Transverse colon (tissue), 4 donors: ENCODE measurements around the gene FOXA2. TPM values are rescaled to one million over a fixed set of nuclear protein-coding genes. Genes with fewer than 3 reads are reported as not detected.

Source experiments
- DNase-seq: peaks from one replicate; pipeline ENCODE4 v3.0.0-alpha.2; 2019
- H3K27ac ChIP-seq, 4 donors: fragments of 200-600 bp; sonication (generic); 2 replicates each; pipeline ENCODE4 v1.5.1; 2016 to 2018; ENCODE audit warnings: inconsistent platforms in 4 of 4
- H3K27me3 ChIP-seq: fragments of 200-600 bp; sonication (generic); 2 replicates; pipeline ENCODE4 v1.5.1; 2017; ENCODE audit warnings: inconsistent platforms
- H3K36me3 ChIP-seq, 4 donors: fragments of 200-600 bp; sonication (generic); 2 replicates each; pipeline ENCODE4 v1.5.1; 2017 to 2019; ENCODE audit warnings: inconsistent platforms in 4 of 4
- H3K4me1 ChIP-seq, 4 donors: fragments of 200-600 bp; sonication (generic); 2 replicates each; pipeline ENCODE4 v1.5.1; 2017 to 2020; ENCODE audit warnings: inconsistent platforms in 4 of 4
- H3K4me3 ChIP-seq, 4 donors: fragments of 200-600 bp; sonication (generic); 1 replicate in 1 of 4; 2 replicates in 3 of 4; pipeline versions ENCODE4 v1.5.1 to v1.6.1; 2017 to 2019; ENCODE audit warnings: inconsistent platforms in 4 of 4
- H3K9me3 ChIP-seq, 2 donors: fragments of 200-600 bp; sonication (generic); 2 replicates each; pipeline ENCODE4 v1.5.1; 2017 to 2019; ENCODE audit warnings: inconsistent platforms in 2 of 2
- EP300 ChIP-seq: sonication (generic); formaldehyde crosslinking; IDR thresholded peaks from one replicate; pipeline ENCODE4 v1.6.1; 2017; ENCODE audit warnings: antibody characterized with exemption, low read depth
- POLR2A ChIP-seq: fragments of 450-650 bp; IDR thresholded peaks from one replicate; pipeline ENCODE4 v1.6.1; 2016; ENCODE audit warnings: antibody characterized with exemption, mild to moderate bottlenecking, moderate library complexity
- POLR2AphosphoS5 ChIP-seq, 3 donors: sonication (generic); formaldehyde crosslinking; IDR thresholded peaks; one replicate each; pipeline ENCODE4 v1.6.1; 2016; ENCODE audit warnings: antibody characterized with exemption in 3 of 3
- WGBS, 2 donors: methylation state at CpG; one replicate each; pipeline ENCODE4 v1.1.5; 2018; ENCODE audit warnings: low coverage in 1 of 2; 5-methylcytosine and 5-hydroxymethylcytosine counted together
- in situ Hi-C, 4 donors: fragments of 200-750 bp; cut with MboI; loops; one replicate each; pipeline versions ENCODE4 v1.15.0 to v1.15.1; 2017; ENCODE audit warnings: low sequenced_read_pairs in 3 of 4, low pct_ligation_motif_present in 1 of 4, low pct_unique_long_range_greater_than_20kb in 1 of 4
- intact Hi-C: fragments of 100-400 bp; cut with DNase I; formaldehyde crosslinking; loops from one replicate; pipeline ENCODE4 v1.15.1; 2023; ENCODE audit warnings: low total_unique reads
- total RNA-seq, 4 donors: library from RNA; depleted of rRNA; stranded (reverse); fragments of >200 nt; gene quantifications; one replicate each; pipeline ENCODE4 v1.1.0, GENCODE V29; 2016
- TF ChIP-seq, protein P1 (sequence below), 5 experiments: fragments of 200-600 bp in 3 of 5; fragments of 450-650 bp in 2 of 5; sonication (generic) in 3 of 5; IDR thresholded peaks; 1 replicate in 2 of 5; 2 replicates in 3 of 5; pipeline ENCODE4 v1.5.1; 2016 to 2017; ENCODE audit warnings: antibody characterized with exemption in 5 of 5, inconsistent platforms in 3 of 5, mild to moderate bottlenecking in 2 of 5, moderate library complexity in 1 of 5

Gene FOXA2
- total RNA-seq, 4 donors from 2014 or later: 10.5 to 16.1 (median 12.6) TPM

DNA sequence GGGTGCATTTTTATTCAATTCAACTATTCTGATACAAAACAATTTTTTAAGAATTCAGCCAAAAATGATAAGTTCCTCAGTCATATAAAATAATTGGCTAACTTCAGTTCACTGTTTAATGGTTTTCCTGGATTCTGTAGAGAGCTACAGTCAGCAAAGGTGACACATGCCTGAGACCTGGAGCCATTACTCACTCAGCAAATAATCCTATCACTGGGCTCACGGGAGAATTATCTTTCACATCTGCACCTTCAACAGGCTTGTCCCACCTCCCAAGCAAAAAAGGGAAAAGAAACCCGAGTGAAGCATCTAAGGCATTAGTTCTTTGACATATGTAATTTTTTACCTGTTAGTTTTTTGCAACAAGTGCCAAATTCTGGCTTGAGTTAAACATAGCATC, 34.9 kb upstream of the FOXA2 start:
- H3K4me1 ChIP-seq: no peaks in the 10 kb centered on the region
- intact Hi-C loops: no loop called here
- no peak for DNase-seq

DNA sequence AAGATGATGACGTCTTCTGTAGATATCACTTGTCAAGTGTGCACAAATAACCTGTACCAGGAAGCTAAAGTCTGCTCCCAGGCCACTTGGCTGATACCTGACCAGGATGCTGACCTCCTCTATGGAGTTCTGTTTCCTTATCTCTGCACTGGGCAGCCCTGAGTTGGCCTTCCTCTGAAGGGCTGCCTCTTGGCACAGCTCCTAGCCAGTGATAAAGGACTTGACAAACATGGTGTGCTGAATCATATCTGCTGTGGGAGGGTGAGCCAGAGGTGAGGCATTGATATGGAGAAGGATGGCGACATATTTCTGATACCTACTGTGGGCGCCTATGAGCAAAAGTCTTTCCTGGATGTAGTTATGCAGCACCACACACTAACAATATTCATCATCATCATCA, 32.8 kb upstream of the FOXA2 start:
- Histone ChIP-seq H3K4me3 (no peak overlapping the region), H3K27ac (no peak overlapping the region), H3K4me1 (no peaks in the 10 kb centered on the region), H3K36me3 (no peaks in the 10 kb centered on the region), H3K27me3 (peaks cover 38% of the 10 kb centered on the region), H3K9me3 (no peaks in the 10 kb centered on the region)
- TF ChIP-seq POLR2AphosphoS5 (IDR thresholded peaks at IDR 0.05) (no peak), EP300 (no peak), POLR2A (no peak)
- TF ChIP-seq, protein P1, sequence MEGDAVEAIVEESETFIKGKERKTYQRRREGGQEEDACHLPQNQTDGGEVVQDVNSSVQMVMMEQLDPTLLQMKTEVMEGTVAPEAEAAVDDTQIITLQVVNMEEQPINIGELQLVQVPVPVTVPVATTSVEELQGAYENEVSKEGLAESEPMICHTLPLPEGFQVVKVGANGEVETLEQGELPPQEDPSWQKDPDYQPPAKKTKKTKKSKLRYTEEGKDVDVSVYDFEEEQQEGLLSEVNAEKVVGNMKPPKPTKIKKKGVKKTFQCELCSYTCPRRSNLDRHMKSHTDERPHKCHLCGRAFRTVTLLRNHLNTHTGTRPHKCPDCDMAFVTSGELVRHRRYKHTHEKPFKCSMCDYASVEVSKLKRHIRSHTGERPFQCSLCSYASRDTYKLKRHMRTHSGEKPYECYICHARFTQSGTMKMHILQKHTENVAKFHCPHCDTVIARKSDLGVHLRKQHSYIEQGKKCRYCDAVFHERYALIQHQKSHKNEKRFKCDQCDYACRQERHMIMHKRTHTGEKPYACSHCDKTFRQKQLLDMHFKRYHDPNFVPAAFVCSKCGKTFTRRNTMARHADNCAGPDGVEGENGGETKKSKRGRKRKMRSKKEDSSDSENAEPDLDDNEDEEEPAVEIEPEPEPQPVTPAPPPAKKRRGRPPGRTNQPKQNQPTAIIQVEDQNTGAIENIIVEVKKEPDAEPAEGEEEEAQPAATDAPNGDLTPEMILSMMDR (IDR thresholded peaks at IDR 0.05): no peak
- WGBS, 2 donors: 62 to 85% methylated on average over 2 to 3 of the region's 3 CpGs
- in situ Hi-C loops (no loop called here), intact Hi-C loops (no loop called here)
- no peak for DNase-seq

More for the DNA sequence above, 34.9 kb upstream of the FOXA2 start:
- no peaks in the 10 kb centered on the region for H3K9me3 ChIP-seq
- TF ChIP-seq, protein P1 (IDR thresholded peaks at IDR 0.05): no peak
- TF ChIP-seq POLR2AphosphoS5 (IDR thresholded peaks at IDR 0.05) (no peak), POLR2A (no peak), EP300 (no peak)
- no peak overlapping the region for H3K27ac ChIP-seq
- in situ Hi-C loops: no loop called here
- 51 to 71% methylated on average over 1 to 2 of the region's 2 CpGs for WGBS, 2 donors
- H3K27me3 ChIP-seq: peaks cover 28% of the 10 kb centered on the region
- H3K4me3 ChIP-seq: no peak overlapping the region
- no peaks in the 10 kb centered on the region for H3K36me3 ChIP-seq

DNA sequence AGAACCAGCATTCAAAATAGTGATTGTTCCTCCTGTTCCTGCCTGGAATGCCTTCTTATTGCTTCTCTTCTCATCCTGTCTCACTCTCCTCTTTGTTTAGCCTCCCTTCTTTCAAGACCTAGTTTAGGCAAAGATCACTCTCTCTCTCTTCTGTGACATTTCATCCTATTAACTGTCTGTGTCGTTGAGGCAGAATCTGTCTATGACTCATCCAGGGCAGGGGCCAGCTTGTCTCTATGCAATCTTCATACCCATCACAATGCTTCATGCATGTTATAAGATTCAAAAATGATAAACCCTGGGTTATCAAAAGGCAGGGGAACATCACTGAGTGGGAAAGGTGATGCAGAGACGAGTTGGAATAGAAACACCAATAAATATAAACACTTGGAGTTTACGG, 32.2 kb upstream of the FOXA2 start:
- intact Hi-C loops (no loop called here), in situ Hi-C loops (no loop called here)
- Histone ChIP-seq H3K9me3 (no peaks in the 10 kb centered on the region), H3K4me3 (no peak overlapping the region), H3K36me3 (no peaks in the 10 kb centered on the region), H3K27ac (no peak overlapping the region), H3K4me1 (no peaks in the 10 kb centered on the region), H3K27me3 (peaks cover 38% of the 10 kb centered on the region)
- no peak for DNase-seq
- TF ChIP-seq, protein P1 (IDR thresholded peaks at IDR 0.05): no peak
- TF ChIP-seq EP300 (no peak), POLR2A (no peak), POLR2AphosphoS5 (IDR thresholded peaks at IDR 0.05) (no peak)
- WGBS, 2 donors: 43 to 67% methylated on average over 2 to 3 of the region's 3 CpGs

DNA sequence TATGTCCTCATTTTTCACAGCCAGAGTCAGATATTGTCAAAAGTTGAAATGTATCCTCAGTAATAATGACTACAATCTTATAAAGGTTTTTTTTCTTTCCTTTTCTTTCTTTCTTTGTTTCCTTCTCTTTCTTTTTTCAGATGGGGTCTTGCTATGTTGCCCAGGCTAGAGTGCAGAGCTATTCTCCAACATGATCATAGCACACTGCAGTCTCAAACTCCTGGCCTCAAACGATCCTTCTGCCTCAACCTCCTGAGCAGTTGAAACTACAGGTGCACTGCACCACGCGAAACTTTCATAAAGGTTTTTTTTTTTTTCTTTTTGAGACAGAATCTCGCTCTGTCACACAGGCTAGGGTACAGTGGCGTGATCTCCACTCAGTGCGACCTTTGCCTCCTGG, 31.1 kb upstream of the FOXA2 start:
- Histone ChIP-seq H3K27me3 (peaks cover 38% of the 10 kb centered on the region), H3K4me3 (no peak overlapping the region), H3K4me1 (no peaks in the 10 kb centered on the region), H3K27ac (no peak overlapping the region), H3K9me3 (no peaks in the 10 kb centered on the region), H3K36me3 (no peaks in the 10 kb centered on the region)
- WGBS, 2 donors: 78 to 88% methylated on average over 6 of the region's 6 CpGs
- DNase-seq: no peak
- intact Hi-C loops (no loop called here), in situ Hi-C loops (no loop called here)
- TF ChIP-seq POLR2AphosphoS5 (IDR thresholded peaks at IDR 0.05) (no peak), POLR2A (no peak), EP300 (no peak)
- TF ChIP-seq, protein P1 (IDR thresholded peaks at IDR 0.05): no peak
